HG02973 (cell line): Measurements from ENCODE around the gene FBXO22.
"Not testable (repeated sequence)": the region's sequence is repeated elsewhere in the genome, so short reads cannot be mapped to it uniquely, and the experiment has no call there.

Experiments
- ATAC-seq: cut with Tn5 transposase; IDR thresholded peaks from one replicate; pipeline ENCODE4 v1.9.1; 2021; ENCODE audit warnings: moderate library complexity; ENCODE audit not compliant: unreplicated experiment

Gene FBXO22

GRCh38 chr15:75903331-75904239 is at the start of gene FBXO22:
TSS of gene FBXO22 (plus strand) at chr15:75903878. CDS start at chr15:75903964, 86 bp downstream.
- ATAC-seq = peak; percentile 94

DNA sequence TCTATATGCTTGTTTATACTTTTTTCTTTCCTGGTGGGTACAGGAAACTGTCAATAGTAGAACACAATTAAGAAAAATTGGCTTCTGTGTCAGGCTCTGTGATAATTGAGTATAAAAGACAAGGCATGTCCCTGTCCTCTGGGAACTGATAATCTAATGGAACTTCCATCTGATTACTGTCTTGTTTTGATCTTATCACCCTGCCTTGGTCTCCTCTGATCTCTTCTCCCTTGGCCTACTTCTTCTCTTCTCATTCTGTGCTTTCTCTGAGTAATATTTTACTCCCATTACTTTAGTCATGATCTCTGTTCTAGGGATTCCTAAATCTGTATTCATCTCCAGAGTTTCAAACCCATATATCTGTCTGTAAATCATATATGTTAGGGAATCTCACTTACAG is 45.8 kb upstream of the FBXO22 start:
- ATAC-seq = no peak

- ATAC-seq = no peak
Measured at GRCh38 chr15:75861750-75862402, 41.8 kb upstream of the FBXO22 start.

DNA sequence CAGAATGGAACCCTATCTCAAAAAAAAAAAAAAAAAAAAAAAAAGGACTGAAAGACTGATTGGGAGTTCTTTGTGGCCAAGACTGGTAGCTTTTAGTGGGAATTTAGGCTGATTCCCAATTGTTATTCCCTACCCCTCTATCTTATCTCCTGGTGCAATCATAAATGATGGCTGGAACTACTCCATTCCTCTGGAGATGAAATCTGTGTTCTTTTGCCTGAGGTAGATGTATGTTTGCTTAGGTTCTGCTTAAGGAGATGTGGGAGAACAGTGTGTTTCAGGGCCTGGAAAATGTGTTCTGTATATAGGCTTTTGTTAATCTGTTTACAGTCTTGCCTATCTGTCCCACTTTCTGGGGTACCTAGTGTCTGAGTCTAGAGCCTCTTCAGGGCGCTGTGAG is 40.9 kb upstream of the FBXO22 start:
- ATAC-seq = no peak

GRCh38 chr15:75864213-75865059 is 39.2 kb upstream of the FBXO22 start:
- ATAC-seq = no peak

- not testable (repeated sequence) for ATAC-seq
Measured at GRCh38 chr15:75866045-75866444, 37.6 kb upstream of the FBXO22 start.

- no peak for ATAC-seq
Measured at GRCh38 chr15:75866916-75867315, 36.8 kb upstream of the FBXO22 start.

GRCh38 chr15:75867449-75867848 is 36.2 kb upstream of the FBXO22 start:
- no peak for ATAC-seq

GRCh38 chr15:75868019-75868418 is 35.7 kb upstream of the FBXO22 start:
- ATAC-seq = no peak

GRCh38 chr15:75869446-75869845 is 34.2 kb upstream of the FBXO22 start:
- ATAC-seq = no peak

GRCh38 chr15:75871589-75871988 is 32.1 kb upstream of the FBXO22 start:
- not testable (repeated sequence) for ATAC-seq

GRCh38 chr15:75872403-75872990 is 31.2 kb upstream of the FBXO22 start:
- no peak for ATAC-seq

DNA sequence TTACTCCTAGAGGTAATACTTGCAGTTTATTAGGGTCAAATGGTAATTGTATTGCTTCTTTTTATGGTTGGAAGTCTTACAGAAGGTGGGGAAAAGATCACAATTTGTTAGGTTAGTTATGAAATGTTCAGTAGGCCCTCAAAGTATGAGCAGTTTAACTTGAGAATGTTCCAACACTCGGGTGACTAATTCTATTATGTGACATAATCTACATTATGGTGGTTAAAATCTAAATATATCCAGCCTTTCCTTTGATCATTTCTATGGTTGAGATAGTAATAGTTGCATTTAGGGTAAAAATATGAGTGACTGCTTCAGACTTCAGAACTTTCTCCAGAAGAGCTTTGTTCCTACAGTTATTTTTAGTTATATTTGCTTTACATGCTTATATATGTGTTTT is 19.6 kb upstream of the FBXO22 start:
- ATAC-seq = no peak

DNA sequence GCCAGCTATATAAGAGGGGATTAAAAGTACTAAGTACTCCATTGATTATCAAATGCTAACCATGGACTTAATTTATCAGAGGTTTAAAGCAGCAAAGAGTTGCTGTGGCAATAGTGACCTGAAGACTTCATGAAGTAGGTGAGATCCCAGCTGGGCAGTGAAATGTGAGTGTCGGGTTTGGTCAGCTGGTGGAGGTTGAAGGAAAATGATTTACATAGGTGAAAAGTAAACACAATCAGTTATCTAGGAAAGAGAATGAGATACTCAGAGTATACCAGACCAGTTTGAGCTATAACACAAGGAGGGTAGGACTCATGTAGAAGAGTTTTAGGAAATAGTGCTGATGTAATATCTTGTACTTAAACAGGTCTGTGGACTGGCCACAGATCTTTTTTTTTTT is 16.5 kb upstream of the FBXO22 start:
- ATAC-seq = no peak

DNA sequence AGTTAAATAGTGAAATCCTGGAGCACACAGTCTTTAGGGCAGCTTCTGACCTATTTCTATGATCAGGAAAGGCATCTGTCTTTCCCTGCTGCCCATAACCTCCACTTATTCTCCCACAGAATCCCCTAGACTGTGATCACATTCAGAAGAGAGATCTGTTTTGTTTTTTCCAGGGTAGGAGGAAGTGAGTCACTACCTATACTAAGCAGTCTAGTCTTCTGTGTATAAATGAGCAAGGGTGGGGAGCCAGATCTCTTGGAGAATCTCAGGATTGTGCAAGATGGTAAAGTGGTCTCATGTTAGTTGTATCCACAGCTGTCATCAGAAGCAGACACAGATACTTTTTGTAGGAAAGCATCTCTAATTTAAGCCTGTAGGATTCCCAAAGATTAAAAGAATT is 11.8 kb upstream of the FBXO22 start:
- no peak for ATAC-seq

DNA sequence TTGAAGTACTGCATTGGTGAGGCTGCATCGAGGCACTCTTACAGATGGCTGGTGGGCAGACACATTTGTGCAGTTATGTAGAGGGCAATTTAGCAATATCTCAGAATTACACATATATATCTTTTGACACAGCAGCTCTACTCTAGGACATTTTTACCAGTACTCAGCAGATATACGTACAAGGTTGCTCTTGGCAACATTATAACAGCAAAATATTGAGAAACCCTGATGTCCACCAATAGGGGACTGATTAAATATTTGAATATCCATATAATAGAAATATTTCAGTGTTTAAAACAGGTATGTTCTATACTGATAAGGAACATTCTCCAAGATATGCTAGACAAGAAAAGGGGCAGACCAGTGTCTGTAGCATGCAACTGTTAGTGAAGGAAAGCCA is 7.9 kb upstream of the FBXO22 start:
- no peak for ATAC-seq

- ATAC-seq = no peak
Measured at GRCh38 chr15:75900577-75900976, 3.1 kb upstream of the FBXO22 start.

- ATAC-seq = no peak
Measured at GRCh38 chr15:75902129-75902557, 1.5 kb upstream of the FBXO22 start.

DNA sequence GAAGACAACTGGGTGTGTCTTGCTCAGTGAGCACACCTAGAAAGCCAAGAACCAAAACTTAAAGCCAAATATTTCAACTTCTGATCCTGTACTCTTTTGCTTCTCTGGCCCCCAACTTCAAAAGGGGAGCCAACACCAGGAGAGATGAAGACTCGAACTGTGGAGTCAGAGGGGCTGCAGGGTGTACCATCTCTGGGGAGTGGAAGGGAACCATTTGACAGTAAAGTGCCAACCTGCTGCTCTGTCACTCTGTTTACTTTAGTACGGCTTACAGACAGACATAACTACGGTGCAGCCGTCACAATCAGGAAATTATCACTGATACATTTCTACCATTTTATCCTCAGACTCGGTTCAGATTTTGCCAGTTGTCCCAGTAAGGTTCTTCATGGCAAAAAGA is 1.6 kb downstream of the FBXO22 start:
- ATAC-seq = no peak

GRCh38 chr15:75910355-75910754 is 6.7 kb downstream of the FBXO22 start:
- ATAC-seq = not testable (repeated sequence)

DNA sequence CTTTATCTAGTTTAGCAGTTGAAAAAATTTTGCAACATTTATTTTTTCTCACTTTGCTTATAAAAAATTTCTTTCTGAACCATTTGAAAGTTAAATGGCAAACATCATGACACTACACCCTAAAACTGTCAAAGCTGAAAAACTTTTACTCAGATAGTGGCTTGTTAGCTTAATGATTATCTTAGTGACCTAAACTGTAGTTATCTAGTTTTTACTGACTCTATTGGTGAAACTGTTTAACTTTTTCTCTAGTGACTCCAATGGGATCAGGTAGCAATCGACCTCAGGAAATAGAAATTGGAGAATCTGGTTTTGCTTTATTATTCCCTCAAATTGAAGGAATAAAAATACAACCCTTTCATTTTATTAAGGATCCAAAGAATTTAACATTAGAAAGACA is 13.3 kb downstream of the FBXO22 start:
- no peak for ATAC-seq
